GM19239 (cell line): Measurements from ENCODE around the gene TBL1XR1.

Experiments used
- DNase-seq: peaks from one replicate; pipeline ENCODE4 v3.0.0; 2011; ENCODE audit warnings: low spot score; ENCODE audit not compliant: insufficient read length
- FAIRE-seq: peaks from 2 replicates; lab custom pipeline; 2011; peaks lifted over from hg19 to GRCh38; lab: Jason Lieb, UNC

Gene TBL1XR1

GRCh38 chr3:177122183-177122856, 75.0 kb downstream of the TBL1XR1 start:
- no peak for FAIRE-seq
- no peak for DNase-seq

- no peak for DNase-seq
- FAIRE-seq = no peak
These were observed 77.5 kb downstream of the TBL1XR1 start for GRCh38 chr3:177119829-177120228.

- DNase-seq (no peak), FAIRE-seq (no peak)
These were observed 83.0 kb downstream of the TBL1XR1 start for GRCh38 chr3:177114253-177114652.

GRCh38 chr3:177111541-177111949, 85.7 kb downstream of the TBL1XR1 start:
- FAIRE-seq = peak; percentile 76
- DNase-seq = no peak

GRCh38 chr3:177110895-177111294, 86.4 kb downstream of the TBL1XR1 start:
- no peak for DNase-seq
- no peak for FAIRE-seq

- DNase-seq = no peak
- FAIRE-seq = no peak
These were observed 86.9 kb downstream of the TBL1XR1 start for GRCh38 chr3:177110386-177110785.

- DNase-seq (no peak), FAIRE-seq (peak; percentile 78)
These were observed 87.5 kb downstream of the TBL1XR1 start for GRCh38 chr3:177109688-177110330.

- no peak for DNase-seq
- FAIRE-seq = no peak
These were observed 88.6 kb downstream of the TBL1XR1 start for GRCh38 chr3:177108648-177109047.

- no peak for FAIRE-seq
These were observed 89.6 kb downstream of the TBL1XR1 start for GRCh38 chr3:177107461-177108239.

GRCh38 chr3:177106594-177106993, 90.7 kb downstream of the TBL1XR1 start:
- FAIRE-seq (no peak), DNase-seq (no peak)

More at GRCh38 chr3:177107461-177108239, 89.6 kb downstream of the TBL1XR1 start:
- no peak for DNase-seq

GRCh38 chr3:177106184-177106583, 91.1 kb downstream of the TBL1XR1 start:
- FAIRE-seq (peak; percentile 81), DNase-seq (no peak)

GRCh38 chr3:177105623-177106022, 91.7 kb downstream of the TBL1XR1 start:
- FAIRE-seq = no peak
- no peak for DNase-seq

GRCh38 chr3:177104299-177104992, 92.8 kb downstream of the TBL1XR1 start:
- DNase-seq (no peak), FAIRE-seq (no peak)

- FAIRE-seq (no peak), DNase-seq (no peak)
These were observed 94.7 kb downstream of the TBL1XR1 start for GRCh38 chr3:177102553-177102952.

- FAIRE-seq = no peak
These were observed 98.7 kb downstream of the TBL1XR1 start for GRCh38 chr3:177098551-177098950.

GRCh38 chr3:177096615-177097014, 100.7 kb downstream of the TBL1XR1 start:
- no peak for FAIRE-seq
- DNase-seq = no peak

More at GRCh38 chr3:177098551-177098950, 98.7 kb downstream of the TBL1XR1 start:
- no peak for DNase-seq

- FAIRE-seq (no peak), DNase-seq (no peak)
These were observed 103.3 kb downstream of the TBL1XR1 start for GRCh38 chr3:177093966-177094365.

GRCh38 chr3:177089901-177090300, 107.4 kb downstream of the TBL1XR1 start:
- FAIRE-seq = no peak
- no peak for DNase-seq

GRCh38 chr3:177089110-177089509, 108.2 kb downstream of the TBL1XR1 start:
- FAIRE-seq = no peak
- DNase-seq = no peak

GRCh38 chr3:177085794-177086193, 111.5 kb downstream of the TBL1XR1 start:
- FAIRE-seq (no peak), DNase-seq (no peak)
